Keratinocyte (primary cell): ENCODE measurements around the gene FHOD3.

Source experiments
- CTCF ChIP-seq, 3 experiments: IDR thresholded peaks in 1 of 3; conservative IDR thresholded peaks in 1 of 3; optimal IDR thresholded peaks in 1 of 3; 2 replicates in 2 of 3; 3 replicates in 1 of 3; pipeline versions ENCODE3 to v1.5.1; 2011; ENCODE audit warnings: low read length in 3 of 3, mild to moderate bottlenecking in 3 of 3, moderate library complexity in 2 of 3, control low read depth in 1 of 3, inconsistent platforms in 1 of 3; ENCODE audit not compliant: insufficient read depth in 2 of 3; ENCODE audit errors: extremely low read depth in 1 of 3
- EZH2 ChIP-seq: IDR thresholded peaks from one replicate; pipeline ENCODE4 v1.6.1; 2012; ENCODE audit warnings: inconsistent platforms, mild to moderate bottlenecking, low read length, moderate library complexity

DNA sequence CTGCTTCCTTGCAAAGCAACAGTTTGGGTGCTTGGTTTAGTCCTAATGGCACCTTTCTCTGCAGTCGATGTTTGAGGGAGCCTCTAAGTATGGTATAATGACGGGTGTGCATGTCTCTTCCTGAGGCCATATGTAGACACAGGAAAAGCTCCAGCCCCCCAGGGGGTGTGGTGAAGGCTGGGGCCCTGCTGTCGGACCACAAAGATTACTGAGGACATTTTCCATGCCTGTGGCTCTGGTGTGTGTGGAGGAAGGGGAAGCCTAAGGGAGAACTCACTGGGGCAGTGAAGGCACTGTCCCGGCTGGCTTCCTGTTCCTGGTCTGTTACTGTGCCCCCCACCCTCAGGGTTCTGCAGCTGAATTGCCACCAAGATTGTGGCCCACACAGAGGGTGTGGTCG is 187.1 kb downstream of the FHOD3 start:
- no peak for TF ChIP-seq EZH2
- TF ChIP-seq CTCF (optimal IDR thresholded peaks at IDR 0.05 in 1 of 3, IDR thresholded peaks at IDR 0.05 in 1 of 3, conservative IDR thresholded peaks at IDR 0.05 in 1 of 3; ENCODE audit: extremely low read depth in 1 of 3, insufficient read depth in 2 of 3, low read length in 3 of 3), result no peak
